LHCN-M2 (cell line): ENCODE measurements around the gene CIAPIN1. TPM values are rescaled to one million over a fixed set of nuclear protein-coding genes. Genes with fewer than 3 reads are reported as not detected.

ENCODE experiments used
- DNase-seq: peaks from one replicate; pipeline ENCODE4 v3.0.0-alpha.2; 2012; ENCODE audit warnings: low read depth
- total RNA-seq: library from RNA; depleted of rRNA; stranded (reverse); fragments of >200 nt; gene quantifications from 2 replicates; pipeline ENCODE4 v1.2.3, GENCODE V29; 2014

CIAPIN1 gene
- total RNA-seq, 1 experiment from 2014 or later, result 56.9 TPM

- DNase-seq, result no peak
Measured at GRCh38 chr16:57476546-57477410, 29.6 kb upstream of the CIAPIN1 start.

- no peak for DNase-seq
Measured at GRCh38 chr16:57475711-57476339, 28.6 kb upstream of the CIAPIN1 start.

- DNase-seq, result no peak
Measured at GRCh38 chr16:57474671-57475661, 27.8 kb upstream of the CIAPIN1 start.

GRCh38 chr16:57473906-57474305, 26.7 kb upstream of the CIAPIN1 start:
- DNase-seq, result no peak

DNA sequence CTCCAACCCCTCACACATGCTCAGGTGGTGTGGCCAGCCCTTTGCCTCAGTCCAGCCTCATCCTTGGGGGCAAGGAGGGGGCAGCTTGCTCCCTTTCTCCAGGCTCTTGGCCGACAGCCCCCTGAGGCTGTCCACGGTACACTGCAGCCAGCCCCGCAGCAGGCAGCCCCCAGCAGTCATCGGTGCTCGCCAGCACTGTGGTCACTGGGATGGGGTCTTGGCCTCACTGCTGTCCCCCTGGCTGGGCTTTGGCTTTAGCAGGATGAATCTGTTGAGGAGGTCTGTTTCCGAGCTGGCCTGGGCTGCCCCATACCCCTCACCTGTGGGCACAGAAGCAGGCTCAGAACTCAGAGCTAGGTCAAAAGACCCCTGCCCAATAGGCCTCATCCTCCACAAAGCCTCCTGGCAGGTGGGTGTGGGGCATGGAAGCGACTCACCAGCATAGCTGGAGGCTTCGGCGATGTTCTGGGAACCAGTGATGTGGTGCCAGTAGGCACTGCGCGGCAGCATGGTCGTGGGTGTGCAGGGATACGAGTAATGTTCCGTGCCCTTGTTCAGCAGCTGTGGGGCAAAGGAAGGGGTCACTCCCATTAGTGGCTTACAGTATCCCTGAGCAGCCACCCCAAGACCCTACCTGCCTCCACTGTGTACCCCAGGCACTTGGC, 26.1 kb upstream of the CIAPIN1 start:
- DNase-seq, result no peak

GRCh38 chr16:57472665-57473060, 25.5 kb upstream of the CIAPIN1 start:
- no peak for DNase-seq

- no peak for DNase-seq
Measured at GRCh38 chr16:57471852-57472664, 24.9 kb upstream of the CIAPIN1 start.

- no peak for DNase-seq
Measured at GRCh38 chr16:57471209-57471608, 24.0 kb upstream of the CIAPIN1 start.

- no peak for DNase-seq
Measured at GRCh38 chr16:57470711-57471110, 23.5 kb upstream of the CIAPIN1 start.

- no peak for DNase-seq
Measured at GRCh38 chr16:57469917-57470470, 22.8 kb upstream of the CIAPIN1 start.

GRCh38 chr16:57469046-57469445, 21.9 kb upstream of the CIAPIN1 start:
- no peak for DNase-seq

DNA sequence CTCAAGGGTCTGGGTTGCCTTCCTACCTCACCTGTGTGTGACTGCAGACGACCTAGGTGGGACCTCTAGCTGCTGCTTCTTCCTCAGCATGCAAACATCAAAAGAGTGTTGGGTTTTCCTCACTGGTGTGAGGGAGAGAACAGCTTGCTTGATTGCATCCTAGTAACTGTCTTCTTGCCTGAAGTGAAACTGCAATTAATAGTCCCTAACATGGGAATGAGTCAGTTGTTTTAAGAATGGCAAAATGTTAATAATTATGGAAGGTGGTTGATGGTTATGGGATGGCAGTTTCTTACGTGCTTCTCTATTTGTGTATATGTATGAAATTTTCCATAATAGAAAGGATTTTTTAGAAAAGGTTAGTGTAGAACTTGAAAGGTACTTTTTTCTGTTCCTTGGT, 21.2 kb upstream of the CIAPIN1 start:
- no peak for DNase-seq

- no peak for DNase-seq
Measured at GRCh38 chr16:57464523-57464922, 17.3 kb upstream of the CIAPIN1 start.

DNA sequence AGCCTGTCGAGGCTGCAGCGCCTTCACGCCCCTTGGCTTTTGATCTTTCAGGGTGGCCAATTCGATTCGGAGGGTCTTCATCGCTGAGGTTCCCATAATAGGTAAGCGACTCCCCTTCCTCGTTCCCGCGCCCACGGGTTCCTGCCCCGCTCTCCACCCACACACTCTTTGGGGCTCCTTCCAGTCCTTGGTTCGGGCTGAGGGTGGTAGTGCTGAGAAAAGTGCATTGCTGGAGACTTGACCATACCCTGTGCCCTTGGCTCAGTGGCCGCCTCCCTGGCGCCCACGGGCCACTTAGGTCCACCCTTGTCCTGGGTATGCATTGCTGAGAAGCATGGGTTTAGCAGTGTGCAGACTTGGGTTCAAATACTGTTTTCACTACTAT, 15.8 kb upstream of the CIAPIN1 start:
- no peak for DNase-seq

DNA sequence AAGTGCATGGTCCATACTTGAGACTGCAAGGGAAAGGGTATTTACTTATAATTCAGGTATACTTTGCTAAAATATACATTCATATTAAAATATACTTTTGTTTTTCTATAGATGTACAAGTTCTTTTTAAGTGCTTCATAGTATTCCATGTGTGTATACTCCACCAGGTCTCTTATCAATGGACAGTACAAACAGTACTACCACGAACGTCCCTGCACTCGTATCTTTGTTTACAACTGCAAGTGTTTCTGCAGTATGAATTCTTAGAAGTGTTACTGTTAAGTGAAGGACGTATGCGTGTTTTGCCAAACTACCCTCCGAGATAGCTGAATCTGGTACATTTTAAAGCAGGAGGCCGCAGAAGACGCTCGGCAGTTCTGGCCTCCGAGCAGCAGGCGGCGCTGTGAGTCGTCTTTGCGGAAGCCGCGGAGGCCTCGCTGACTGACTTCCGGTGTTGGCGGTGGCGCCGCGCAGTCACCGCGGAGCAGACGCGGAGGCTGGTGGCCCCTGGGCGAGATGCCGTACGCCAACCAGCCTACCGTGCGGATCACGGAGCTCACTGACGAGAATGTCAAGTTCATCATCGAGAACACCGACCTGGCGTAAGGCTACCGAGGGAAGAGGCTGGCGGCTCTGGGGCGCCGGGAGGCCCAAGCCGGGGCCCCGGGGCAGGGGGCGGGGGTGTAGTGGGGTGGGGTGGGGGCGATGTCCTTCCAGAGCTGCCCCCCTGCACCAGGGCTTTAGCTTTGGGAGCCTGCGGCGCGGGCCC, 15.2 kb upstream of the CIAPIN1 start, which contains the start of gene POLR2C:
POLR2C (plus strand) TSS at position 471 of the 769 bp plus-strand sequence; CDS start at position 517, 46 bp downstream.
- DNase-seq, result peak; percentile 75

GRCh38 chr16:57452021-57452420, 4.8 kb upstream of the CIAPIN1 start:
- DNase-seq, result no peak

DNA sequence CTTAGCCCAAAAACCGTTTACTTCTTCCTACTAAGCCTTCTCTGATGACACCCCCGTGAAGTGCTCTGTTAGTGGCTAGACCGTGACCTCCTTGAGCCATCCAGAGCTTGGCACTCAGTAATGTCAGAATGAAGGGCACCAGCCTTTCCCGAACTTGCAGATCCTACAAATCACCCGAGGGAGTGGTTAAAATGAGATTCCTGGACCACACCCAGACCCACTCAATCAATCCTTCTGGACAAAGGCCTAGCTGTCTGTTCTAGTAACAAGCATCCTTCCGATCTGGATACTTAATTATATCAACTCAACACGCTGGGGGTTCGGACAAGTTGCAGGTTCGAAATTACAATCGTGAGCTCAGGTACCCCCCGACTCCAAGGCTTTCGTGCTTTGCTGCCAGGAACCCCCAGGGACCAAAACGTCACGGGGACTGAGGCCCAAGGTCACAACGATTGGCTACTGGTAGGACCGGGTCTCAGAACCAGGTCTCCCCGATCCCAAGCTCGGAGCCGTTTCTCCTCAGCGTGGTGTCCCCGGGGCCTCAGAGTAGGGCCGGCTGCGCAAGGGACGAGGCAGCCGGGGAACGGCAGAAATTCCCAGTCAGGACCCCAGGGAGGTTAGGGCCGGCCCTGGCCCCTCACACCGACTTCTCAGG, 527 bp downstream of the CIAPIN1 start:
- DNase-seq, result peak; percentile 51

- no peak for DNase-seq
Measured at GRCh38 chr16:57445510-57445909, 1.7 kb downstream of the CIAPIN1 start.

DNA sequence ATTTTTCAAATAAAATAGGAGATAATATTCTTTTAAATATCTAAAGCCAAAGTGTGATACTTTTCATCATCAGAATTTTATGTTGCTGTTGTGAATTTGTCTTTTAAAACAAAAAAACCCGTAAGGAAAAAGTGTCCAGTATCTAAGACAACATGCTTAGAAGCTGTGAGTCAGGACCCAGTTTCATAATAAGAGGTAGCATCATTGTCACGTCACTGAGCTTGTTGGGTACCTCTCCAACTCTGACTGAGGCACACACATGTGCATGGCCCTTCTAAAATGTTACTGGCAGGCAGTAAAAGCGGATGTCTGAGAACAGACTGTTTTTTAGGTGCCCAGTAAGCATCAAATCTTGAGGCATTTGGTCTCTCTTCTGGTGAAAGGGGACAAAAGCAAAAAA, 2.5 kb downstream of the CIAPIN1 start:
- DNase-seq, result peak; percentile 11
